ENCODE data around the gene NDUFB6. TPM values are rescaled to one million over a fixed set of nuclear protein-coding genes. Genes with fewer than 3 reads are reported as not detected.

NDUFB6 gene
- total RNA-seq, 1 experiment from 2014 or later = 60.2 TPM

DNA sequence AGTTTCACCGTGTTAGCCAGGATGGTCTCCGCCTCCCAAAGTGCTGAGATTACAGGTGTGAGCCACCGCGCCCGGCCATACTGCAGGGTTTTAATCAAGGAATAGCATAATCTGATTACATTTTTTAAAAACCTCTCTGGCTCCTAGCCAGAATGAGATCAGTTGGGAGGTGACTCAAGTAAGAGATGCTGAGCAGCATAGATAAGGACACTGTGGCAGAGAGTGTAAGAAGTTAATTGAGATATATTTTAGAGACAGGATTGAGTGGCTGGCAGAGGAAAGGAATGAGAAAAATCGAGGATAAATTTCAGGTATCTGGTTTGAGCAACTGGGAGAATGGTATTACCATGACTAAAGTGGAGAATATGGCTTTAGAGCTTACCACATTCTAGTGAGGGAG, 39.6 kb downstream of the NDUFB6 start:
- no peaks in the 10 kb centered on the region for H3K4me1 Mint-ChIP-seq
- Histone ChIP-seq H3K4ac (ENCODE audit: low read depth, low read length) (no peak overlapping the region), H2AFZ (ENCODE audit: low read length) (no peak overlapping the region), H3K79me2 (ENCODE audit: insufficient read depth, low read length) (no peaks in the 10 kb centered on the region), H4K5ac (ENCODE audit: insufficient read length, low read depth, low read length) (no peak overlapping the region), H2BK5ac (ENCODE audit: insufficient read length, low read length) (no peak overlapping the region), H4K91ac (ENCODE audit: insufficient read length, low read depth, low read length) (no peak overlapping the region), H3K4me1 (ENCODE audit: insufficient read depth, low read length) (no peaks in the 10 kb centered on the region), H2BK20ac (ENCODE audit: low read depth, low read length, poor library complexity, severe bottlenecking) (no peak overlapping the region), H2AK5ac (ENCODE audit: insufficient read length, low read length) (no peak overlapping the region), H3K23ac (ENCODE audit: insufficient read length, low read depth, low read length) (no peak overlapping the region), H3K27ac (ENCODE audit: insufficient read length, low read depth, low read length) (no peak overlapping the region), H3T11ph (ENCODE audit: low read length) (no peak overlapping the region), H3K56ac (ENCODE audit: insufficient read length, low read depth, low read length) (no peak overlapping the region), H3K79me1 (ENCODE audit: insufficient read depth, low read depth, low read length, poor library complexity, severe bottlenecking) (no peaks in the 10 kb centered on the region), H4K8ac (replicated peaks; ENCODE audit: insufficient read length, low read depth, low read length) (no peak overlapping the region), H3K9ac (ENCODE audit: extremely low read depth, insufficient read length, low read length) (no peak overlapping the region), H2BK15ac (ENCODE audit: low read depth, low read length) (no peak overlapping the region), H2BK12ac (ENCODE audit: insufficient read length, low read depth, low read length) (no peak overlapping the region), H2BK120ac (ENCODE audit: low read depth, low read length, poor library complexity, severe bottlenecking) (no peak overlapping the region), H3K27me3 (ENCODE audit: insufficient read depth, low read length) (no peaks in the 10 kb centered on the region), H3K23me2 (ENCODE audit: insufficient read length, low read depth, low read length, poor library complexity, severe bottlenecking) (no peaks in the 10 kb centered on the region), H3K14ac (ENCODE audit: insufficient read depth, low read length) (no peak overlapping the region), H3K18ac (ENCODE audit: insufficient read length, low read depth, low read length) (no peak overlapping the region), H4K20me1 (ENCODE audit: control insufficient read depth, insufficient read depth, insufficient read length) (no peaks in the 10 kb centered on the region), H3K4me2 (ENCODE audit: insufficient read depth, insufficient read length, low read length) (no peak overlapping the region), H3K9me3 (ENCODE audit: control insufficient read depth, low read depth, low read length) (no peaks in the 10 kb centered on the region)
- WGBS (ENCODE audit: extremely low coverage, insufficient read length, low lambda C conversion rate) = 100% methylated on average over 1 of the region's 6 CpGs
- peaks cover 0 to 17% (median 7%) of the 10 kb centered on the region in 3 experiments; a peak in 5 of 7 replicates for H3K36me3 Mint-ChIP-seq (ENCODE audit: insufficient read depth in 1 of 3, low read depth in 3 of 3)
- H3K27ac Mint-ChIP-seq = no peak overlapping the region
- TF ChIP-seq, protein P1, sequence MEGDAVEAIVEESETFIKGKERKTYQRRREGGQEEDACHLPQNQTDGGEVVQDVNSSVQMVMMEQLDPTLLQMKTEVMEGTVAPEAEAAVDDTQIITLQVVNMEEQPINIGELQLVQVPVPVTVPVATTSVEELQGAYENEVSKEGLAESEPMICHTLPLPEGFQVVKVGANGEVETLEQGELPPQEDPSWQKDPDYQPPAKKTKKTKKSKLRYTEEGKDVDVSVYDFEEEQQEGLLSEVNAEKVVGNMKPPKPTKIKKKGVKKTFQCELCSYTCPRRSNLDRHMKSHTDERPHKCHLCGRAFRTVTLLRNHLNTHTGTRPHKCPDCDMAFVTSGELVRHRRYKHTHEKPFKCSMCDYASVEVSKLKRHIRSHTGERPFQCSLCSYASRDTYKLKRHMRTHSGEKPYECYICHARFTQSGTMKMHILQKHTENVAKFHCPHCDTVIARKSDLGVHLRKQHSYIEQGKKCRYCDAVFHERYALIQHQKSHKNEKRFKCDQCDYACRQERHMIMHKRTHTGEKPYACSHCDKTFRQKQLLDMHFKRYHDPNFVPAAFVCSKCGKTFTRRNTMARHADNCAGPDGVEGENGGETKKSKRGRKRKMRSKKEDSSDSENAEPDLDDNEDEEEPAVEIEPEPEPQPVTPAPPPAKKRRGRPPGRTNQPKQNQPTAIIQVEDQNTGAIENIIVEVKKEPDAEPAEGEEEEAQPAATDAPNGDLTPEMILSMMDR (conservative IDR thresholded peaks at IDR 0.05) = no peak
- no peak for DNase-seq
- H3K9me3 Mint-ChIP-seq = peaks cover 0 to 3% of the 10 kb centered on the region in 2 experiments; a peak in 1 of 5 replicates
- no peak overlapping the region for H3K4me3 Mint-ChIP-seq
- no peaks in the 10 kb centered on the region for H3K27me3 Mint-ChIP-seq (ENCODE audit: low read depth)

Data from H9 (cell line).